IPS-15b (cell line): ENCODE data around the gene TIMM17B.
A peak's percentile ranks its signal among the peaks of the same experiment; 100 is the strongest.

Experiments
- H3K27me3 ChIP-seq: one replicate; pipeline ENCODE4 v1.6.1; 2013; ENCODE audit warnings: low read length; ENCODE audit not compliant: control insufficient read depth, insufficient read depth
- H3K36me3 ChIP-seq: one replicate; pipeline ENCODE4 v1.6.1; 2013; ENCODE audit warnings: low read length; ENCODE audit not compliant: control insufficient read depth, insufficient read depth
- H3K4me1 ChIP-seq: one replicate; pipeline ENCODE4 v1.6.1; 2013; ENCODE audit warnings: mild to moderate bottlenecking, low read length; ENCODE audit not compliant: control insufficient read depth, insufficient read depth
- H3K4me3 ChIP-seq: one replicate; pipeline ENCODE4 v1.5.1; 2013; ENCODE audit warnings: low read depth, low read length
- H3K9ac ChIP-seq: one replicate; pipeline ENCODE4 v1.6.1; 2013; ENCODE audit warnings: low read depth, mild to moderate bottlenecking, low read length
- H3K9me3 ChIP-seq: one replicate; pipeline ENCODE4 v1.6.1; 2013; ENCODE audit warnings: mild to moderate bottlenecking, low read length; ENCODE audit not compliant: control insufficient read depth, insufficient read depth

TIMM17B gene

DNA sequence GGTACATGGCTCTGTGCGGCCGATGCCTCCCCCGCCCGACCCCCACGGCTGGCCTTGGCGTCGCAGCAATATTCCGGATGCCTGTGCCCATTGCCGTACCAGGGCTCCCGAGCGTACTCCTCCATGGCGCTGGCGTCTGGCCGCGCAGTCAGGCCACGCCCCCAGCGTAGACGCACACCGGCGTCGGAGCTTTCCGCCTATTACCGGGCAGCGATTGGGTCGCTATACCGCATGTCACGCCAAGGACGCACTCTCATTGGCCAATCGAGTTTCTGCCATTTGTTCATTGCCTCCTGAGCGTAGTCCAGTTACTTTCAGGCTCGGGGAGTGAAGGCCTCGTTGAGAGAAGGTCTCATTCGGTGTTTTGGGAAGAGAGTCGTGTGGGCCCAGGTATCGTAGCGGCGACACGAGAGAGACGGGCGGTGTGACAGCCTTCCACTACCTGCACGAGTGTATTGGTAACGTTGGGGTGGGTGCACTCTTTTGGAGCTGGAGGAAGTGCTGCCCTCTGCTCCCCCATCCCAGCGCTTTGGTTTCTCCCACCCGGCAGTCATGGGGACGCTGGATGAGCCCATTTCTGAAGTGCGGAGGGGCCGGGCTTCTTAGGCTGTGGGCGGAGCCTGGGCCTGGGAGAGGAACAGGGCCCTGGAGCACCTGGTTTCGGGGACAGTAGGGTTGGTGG lies at the start of gene TIMM17B, which contains the start of gene PQBP1:
TIMM17B (minus strand) TSS at position 144 of the 682 bp plus-strand sequence; CDS start at position 125, 19 bp downstream.
PQBP1 (plus strand) TSS at position 306 of the 682 bp plus-strand sequence. CDS start 580 bp downstream, outside the sequence.
- Histone ChIP-seq H3K9ac (peak within 1 kb of the TSS; percentile 87), H3K36me3 (peaks cover 28% of the 10 kb centered on the region), H3K4me1 (peaks cover 3% of the 10 kb centered on the region)

GRCh38 chrX:48945517-48946348 lies 48.2 kb upstream of the TIMM17B start:
- Histone ChIP-seq H3K4me1 (no peaks in the 10 kb centered on the region), H3K9ac (no peak overlapping the region), H3K9me3 (no peaks in the 10 kb centered on the region), H3K4me3 (no peak overlapping the region), H3K27me3 (no peaks in the 10 kb centered on the region), H3K36me3 (peaks cover 3% of the 10 kb centered on the region)

More for the DNA sequence above, at the start of gene TIMM17B, which contains the start of gene PQBP1:
- H3K9me3 ChIP-seq: no peaks in the 10 kb centered on the region
- no peaks in the 10 kb centered on the region for H3K27me3 ChIP-seq
- H3K4me3 ChIP-seq: peak within 1 kb of the TSS; percentile 93

GRCh38 chrX:48942895-48943294 lies 45.3 kb upstream of the TIMM17B start:
- Histone ChIP-seq H3K9me3 (no peaks in the 10 kb centered on the region), H3K4me1 (peaks cover 4% of the 10 kb centered on the region), H3K4me3 (no peak overlapping the region), H3K36me3 (peaks cover 7% of the 10 kb centered on the region), H3K27me3 (no peaks in the 10 kb centered on the region), H3K9ac (no peak overlapping the region)

- Histone ChIP-seq H3K4me3 (no peak overlapping the region), H3K9ac (no peak overlapping the region), H3K9me3 (no peaks in the 10 kb centered on the region), H3K27me3 (no peaks in the 10 kb centered on the region), H3K4me1 (peaks cover 17% of the 10 kb centered on the region), H3K36me3 (peaks cover 7% of the 10 kb centered on the region)
These were observed 42.9 kb upstream of the TIMM17B start for GRCh38 chrX:48940404-48940955.

DNA sequence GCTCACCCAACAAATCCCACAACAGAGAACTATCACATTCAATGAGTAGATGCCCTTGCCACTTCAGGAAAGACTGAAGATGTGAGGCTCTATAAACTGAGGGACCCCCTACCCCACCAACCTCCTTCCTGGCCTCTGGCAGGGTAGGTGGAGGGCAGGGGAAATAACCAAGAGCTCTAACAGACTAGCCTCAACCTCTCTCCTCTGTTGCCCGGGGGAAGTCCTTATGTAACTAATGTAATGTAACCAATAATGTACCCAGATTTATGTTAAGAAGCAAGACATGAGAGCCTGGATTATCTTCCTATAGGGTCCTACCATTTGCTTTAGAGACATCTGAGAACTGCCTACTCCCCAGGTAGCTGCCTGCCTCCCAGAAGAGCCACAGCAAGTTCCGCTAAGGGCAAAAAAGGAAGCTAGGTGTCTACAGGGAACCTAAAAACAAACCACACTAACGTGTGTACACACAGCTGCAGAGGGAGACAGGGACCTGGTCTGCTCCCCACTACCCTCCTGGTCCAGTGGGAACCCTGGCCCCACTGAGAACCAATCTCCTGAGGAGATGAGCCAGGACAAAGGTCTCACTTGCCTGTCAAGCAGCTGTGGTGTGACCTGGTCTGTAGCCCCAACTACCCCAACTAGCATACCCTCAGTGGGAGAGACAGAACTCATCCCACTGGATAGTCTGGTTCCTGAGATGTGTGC lies 42.1 kb upstream of the TIMM17B start:
- no peaks in the 10 kb centered on the region for H3K9me3 ChIP-seq
- H3K9ac ChIP-seq: no peak overlapping the region
- H3K27me3 ChIP-seq: no peaks in the 10 kb centered on the region
- peaks cover 17% of the 10 kb centered on the region for H3K4me1 ChIP-seq
- peaks cover 9% of the 10 kb centered on the region for H3K36me3 ChIP-seq
- H3K4me3 ChIP-seq: no peak overlapping the region

GRCh38 chrX:48938721-48939425 lies 41.3 kb upstream of the TIMM17B start:
- Histone ChIP-seq H3K27me3 (no peaks in the 10 kb centered on the region), H3K9me3 (no peaks in the 10 kb centered on the region), H3K9ac (no peak overlapping the region), H3K4me1 (peaks cover 17% of the 10 kb centered on the region), H3K36me3 (peaks cover 17% of the 10 kb centered on the region), H3K4me3 (no peak overlapping the region)

GRCh38 chrX:48937054-48937907 lies 39.7 kb upstream of the TIMM17B start:
- no peaks in the 10 kb centered on the region for H3K27me3 ChIP-seq
- H3K9ac ChIP-seq: peak overlapping the region; percentile 2
- peaks cover 18% of the 10 kb centered on the region for H3K36me3 ChIP-seq
- no peaks in the 10 kb centered on the region for H3K9me3 ChIP-seq
- H3K4me1 ChIP-seq: peaks cover 17% of the 10 kb centered on the region
- H3K4me3 ChIP-seq: peak overlapping the region; percentile 20

DNA sequence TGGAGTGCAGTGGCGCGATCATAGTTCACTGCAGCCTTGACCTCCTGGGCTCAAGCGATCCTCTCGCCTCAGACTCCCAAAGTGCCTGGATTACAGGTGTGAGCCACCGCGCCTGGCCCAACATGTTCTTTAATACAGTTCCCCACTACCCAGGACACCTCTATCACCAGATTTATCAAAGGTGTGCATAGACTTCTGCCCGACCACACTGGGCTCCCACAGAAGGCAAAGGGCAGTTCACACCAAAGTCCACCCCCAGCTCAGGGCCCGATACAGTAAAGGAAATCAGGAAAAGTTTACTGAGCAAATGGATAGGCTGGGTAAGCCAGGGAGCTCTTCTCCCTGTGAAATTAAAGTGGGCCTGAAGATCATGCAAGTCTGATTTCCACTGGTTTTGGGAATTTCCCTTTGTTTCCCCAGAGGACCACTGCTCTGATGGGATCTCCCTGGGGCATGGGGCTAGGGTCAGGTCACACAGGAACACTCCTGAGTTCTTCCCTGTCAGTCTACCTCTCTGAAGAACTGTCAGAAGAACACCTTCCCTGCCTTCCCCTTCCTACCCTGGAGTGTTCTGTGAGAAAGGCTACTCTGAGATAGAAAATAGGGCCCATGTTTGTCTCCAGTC lies 39.0 kb upstream of the TIMM17B start:
- Histone ChIP-seq H3K27me3 (no peaks in the 10 kb centered on the region), H3K9ac (no peak overlapping the region), H3K36me3 (peaks cover 18% of the 10 kb centered on the region), H3K4me1 (peaks cover 17% of the 10 kb centered on the region), H3K9me3 (no peaks in the 10 kb centered on the region), H3K4me3 (peak overlapping the region; percentile 20)

GRCh38 chrX:48935301-48935670 lies 37.7 kb upstream of the TIMM17B start:
- H3K36me3 ChIP-seq: peaks cover 16% of the 10 kb centered on the region
- H3K4me3 ChIP-seq: no peak overlapping the region
- no peaks in the 10 kb centered on the region for H3K9me3 ChIP-seq
- no peaks in the 10 kb centered on the region for H3K27me3 ChIP-seq
- no peak overlapping the region for H3K9ac ChIP-seq
- peaks cover 17% of the 10 kb centered on the region for H3K4me1 ChIP-seq

DNA sequence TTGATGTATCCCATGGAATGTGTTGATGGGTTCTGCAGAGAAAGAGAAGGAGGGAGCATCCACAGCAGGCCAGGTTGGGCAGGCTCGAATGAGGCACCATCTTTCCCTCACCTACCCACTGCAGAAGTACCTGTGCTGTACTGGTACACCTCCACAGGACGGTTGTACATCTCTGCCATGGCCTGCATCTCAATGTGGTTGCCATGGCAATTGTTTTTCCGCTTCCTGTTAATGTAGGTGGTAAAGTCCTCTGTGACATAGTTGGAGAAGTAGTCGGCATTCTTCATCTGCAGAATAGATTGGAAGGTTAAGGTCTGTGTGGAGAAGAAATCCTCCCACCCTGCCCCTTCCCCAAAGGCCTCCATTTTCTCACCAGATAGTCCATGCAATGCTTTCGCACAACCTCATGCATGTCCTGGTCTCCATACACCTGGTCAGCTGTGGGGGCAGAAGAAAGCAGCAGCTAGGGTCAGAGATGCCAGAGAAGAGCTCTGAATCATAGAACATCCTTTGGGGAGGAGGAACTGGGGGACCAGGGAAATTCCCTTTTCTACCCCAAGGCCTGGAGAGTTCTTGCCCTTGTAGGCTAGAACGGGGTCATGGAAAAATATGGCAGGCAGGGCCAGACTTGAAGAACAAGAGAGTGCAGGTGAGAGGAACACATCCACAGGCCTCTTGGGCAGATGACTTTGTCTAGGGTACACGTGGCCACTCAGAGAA lies 37.2 kb upstream of the TIMM17B start:
- peaks cover 17% of the 10 kb centered on the region for H3K4me1 ChIP-seq
- H3K4me3 ChIP-seq: no peak overlapping the region
- no peaks in the 10 kb centered on the region for H3K9me3 ChIP-seq
- no peaks in the 10 kb centered on the region for H3K27me3 ChIP-seq
- no peak overlapping the region for H3K9ac ChIP-seq
- H3K36me3 ChIP-seq: peaks cover 18% of the 10 kb centered on the region
